ENCODE data around the gene PIWIL4.

- TF ChIP-seq CTCF (IDR thresholded peaks at IDR 0.05) (no peak), POLR2A (IDR thresholded peaks at IDR 0.05) (no peak), POLR2AphosphoS5 (IDR thresholded peaks at IDR 0.05) (no peak)
These were observed 88.8 kb downstream of the PIWIL4 start for GRCh38 chr11:94655956-94656355.

Data from breast epithelium (tissue), 3 donors.